Measurements from ENCODE around the gene HPSE2. TPM values are rescaled to one million over a fixed set of nuclear protein-coding genes. Genes with fewer than 3 reads are reported as not detected.

Gene HPSE2
- total RNA-seq, 1 donor from 2014 or later = not detected

DNA sequence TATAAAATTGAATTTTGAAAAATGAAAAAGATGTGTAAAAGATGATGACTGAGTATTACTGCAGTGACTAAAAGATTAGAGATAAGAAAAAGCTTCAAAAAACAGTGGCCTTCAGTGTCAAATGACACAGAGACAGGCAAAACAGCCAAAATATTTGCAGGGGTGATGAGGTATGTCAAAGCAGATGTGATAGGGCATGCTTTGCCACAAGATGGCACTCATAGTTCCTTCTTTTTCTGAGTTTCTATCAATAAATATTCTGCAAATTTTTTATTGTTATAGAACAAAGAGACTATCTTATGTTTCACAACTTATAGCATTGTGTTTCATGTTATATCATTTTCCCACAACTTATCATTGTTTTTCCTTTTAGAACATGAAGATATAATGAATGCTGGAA lies 444.8 kb downstream of the HPSE2 start:
- H3K4me3 ChIP-seq = no peak overlapping the region
- H3K4me1 ChIP-seq = no peaks in the 10 kb centered on the region
- DNase-seq = no peak
- no peaks in the 10 kb centered on the region for H3K9me3 ChIP-seq (replicated peaks)
- TF ChIP-seq, protein P1, sequence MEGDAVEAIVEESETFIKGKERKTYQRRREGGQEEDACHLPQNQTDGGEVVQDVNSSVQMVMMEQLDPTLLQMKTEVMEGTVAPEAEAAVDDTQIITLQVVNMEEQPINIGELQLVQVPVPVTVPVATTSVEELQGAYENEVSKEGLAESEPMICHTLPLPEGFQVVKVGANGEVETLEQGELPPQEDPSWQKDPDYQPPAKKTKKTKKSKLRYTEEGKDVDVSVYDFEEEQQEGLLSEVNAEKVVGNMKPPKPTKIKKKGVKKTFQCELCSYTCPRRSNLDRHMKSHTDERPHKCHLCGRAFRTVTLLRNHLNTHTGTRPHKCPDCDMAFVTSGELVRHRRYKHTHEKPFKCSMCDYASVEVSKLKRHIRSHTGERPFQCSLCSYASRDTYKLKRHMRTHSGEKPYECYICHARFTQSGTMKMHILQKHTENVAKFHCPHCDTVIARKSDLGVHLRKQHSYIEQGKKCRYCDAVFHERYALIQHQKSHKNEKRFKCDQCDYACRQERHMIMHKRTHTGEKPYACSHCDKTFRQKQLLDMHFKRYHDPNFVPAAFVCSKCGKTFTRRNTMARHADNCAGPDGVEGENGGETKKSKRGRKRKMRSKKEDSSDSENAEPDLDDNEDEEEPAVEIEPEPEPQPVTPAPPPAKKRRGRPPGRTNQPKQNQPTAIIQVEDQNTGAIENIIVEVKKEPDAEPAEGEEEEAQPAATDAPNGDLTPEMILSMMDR (IDR thresholded peaks at IDR 0.05; ENCODE audit: borderline replicate concordance) = peak; percentile 32
- no peaks in the 10 kb centered on the region for H3K36me3 ChIP-seq
- intact Hi-C loops (cut with micrococcal nuclease) = no loop called here
- no peaks in the 10 kb centered on the region for H3K27me3 ChIP-seq (ENCODE audit: low read depth)
- no peak overlapping the region for H3K27ac ChIP-seq (replicated peaks)

DNA sequence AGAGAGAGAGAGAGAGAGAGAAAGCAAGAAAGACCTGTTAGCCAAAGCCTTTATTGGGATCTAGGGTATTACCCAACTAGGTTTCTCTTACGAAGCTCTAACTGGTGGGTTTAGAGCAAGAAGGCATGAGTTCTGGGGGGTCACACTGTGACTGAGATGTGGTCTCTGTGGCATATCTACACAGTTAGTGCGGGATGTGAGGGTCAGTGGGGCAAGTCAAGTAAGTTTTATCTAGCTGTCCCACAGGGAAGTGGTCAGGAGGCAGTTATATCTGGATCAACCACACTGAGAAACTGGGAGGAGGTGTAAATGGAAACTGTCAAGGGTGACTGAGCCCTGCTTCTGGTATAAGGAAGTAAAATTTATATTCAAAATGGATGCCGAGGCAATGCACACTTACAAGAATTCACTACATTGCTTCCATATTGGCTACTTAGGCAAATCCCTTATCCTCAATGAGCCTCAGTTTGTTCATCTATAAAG lies 457.3 kb downstream of the HPSE2 start:
- Histone ChIP-seq H3K27me3 (ENCODE audit: low read depth) (peaks cover under 1% of the 10 kb centered on the region), H3K4me3 (no peak overlapping the region), H3K36me3 (no peaks in the 10 kb centered on the region), H3K4me1 (no peaks in the 10 kb centered on the region), H3K27ac (replicated peaks) (no peak overlapping the region), H3K9me3 (replicated peaks) (no peaks in the 10 kb centered on the region)
- intact Hi-C loops (cut with micrococcal nuclease) = no loop called here
- TF ChIP-seq, protein P1 (IDR thresholded peaks at IDR 0.05; ENCODE audit: borderline replicate concordance) = no peak
- no peak for DNase-seq

DNA sequence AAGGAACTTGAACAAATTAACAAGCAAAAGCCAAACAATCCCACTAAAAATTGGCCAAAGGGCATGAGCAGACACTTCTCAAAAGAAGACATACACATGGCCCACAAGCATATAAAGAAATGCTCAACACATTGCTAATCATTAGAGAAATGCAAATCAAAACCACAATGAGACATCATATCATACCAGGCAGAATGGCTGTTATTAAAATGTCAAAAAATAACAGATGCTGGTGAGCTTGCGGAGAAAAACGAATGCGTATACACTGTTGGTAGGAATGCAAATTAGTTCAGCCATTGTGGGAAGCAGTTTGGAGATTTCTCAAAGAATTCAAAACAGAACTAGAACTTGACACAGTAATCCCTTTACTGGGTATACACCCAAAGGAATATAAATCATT lies 477.2 kb downstream of the HPSE2 start:
- H3K4me1 ChIP-seq = no peaks in the 10 kb centered on the region
- H3K9me3 ChIP-seq (replicated peaks) = peaks cover 5% of the 10 kb centered on the region
- no peak for DNase-seq
- no peak overlapping the region for H3K27ac ChIP-seq (replicated peaks)
- H3K4me3 ChIP-seq = no peak overlapping the region
- intact Hi-C loops (cut with micrococcal nuclease) = no loop called here
- TF ChIP-seq, protein P1 (IDR thresholded peaks at IDR 0.05; ENCODE audit: borderline replicate concordance) = no peak
- H3K27me3 ChIP-seq (ENCODE audit: low read depth) = no peaks in the 10 kb centered on the region
- no peaks in the 10 kb centered on the region for H3K36me3 ChIP-seq

DNA sequence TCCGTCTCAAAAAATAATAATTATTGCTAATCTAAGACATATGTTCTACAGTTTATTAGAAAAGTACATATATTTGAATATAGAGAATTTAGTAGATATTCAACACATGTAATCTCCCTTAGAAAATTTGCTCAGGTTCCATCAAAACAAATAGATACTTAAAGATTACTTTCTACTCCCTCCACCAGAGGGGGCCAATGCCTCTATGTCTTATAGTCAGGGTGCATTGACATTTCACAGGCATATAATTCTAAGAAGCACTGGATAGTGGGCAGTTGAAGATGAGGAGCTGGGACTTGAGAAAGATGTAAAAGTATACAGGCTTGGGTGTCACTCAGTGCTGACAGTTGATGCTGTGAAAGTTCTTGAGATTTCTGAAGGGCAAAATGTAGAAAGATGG lies 487.4 kb downstream of the HPSE2 start:
- no peaks in the 10 kb centered on the region for H3K36me3 ChIP-seq
- no peaks in the 10 kb centered on the region for H3K4me1 ChIP-seq
- peaks cover 11% of the 10 kb centered on the region for H3K9me3 ChIP-seq (replicated peaks)
- intact Hi-C loops (cut with micrococcal nuclease) = no loop called here
- no peak overlapping the region for H3K4me3 ChIP-seq
- no peak overlapping the region for H3K27ac ChIP-seq (replicated peaks)
- no peak for DNase-seq
- TF ChIP-seq, protein P1 (IDR thresholded peaks at IDR 0.05; ENCODE audit: borderline replicate concordance) = peak; percentile 39
- no peaks in the 10 kb centered on the region for H3K27me3 ChIP-seq (ENCODE audit: low read depth)

DNA sequence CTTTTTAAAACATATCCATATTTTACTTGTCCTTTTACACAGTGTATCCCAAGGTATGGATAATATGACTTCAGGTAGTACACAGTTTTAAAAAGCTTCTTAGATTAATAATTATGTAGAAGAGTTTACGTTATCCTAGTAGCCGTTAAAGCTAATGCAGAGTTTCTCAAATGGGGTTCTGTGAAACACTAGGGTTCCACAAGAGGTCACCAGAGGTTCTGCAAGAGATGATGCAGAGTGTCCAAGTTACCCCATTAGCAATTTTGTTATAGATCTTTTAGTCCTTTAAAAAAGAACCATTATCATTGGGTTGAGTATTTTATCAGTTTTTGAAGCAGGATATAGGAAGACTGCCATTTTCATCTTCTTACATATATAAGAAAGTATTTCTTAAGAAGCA lies 490.0 kb downstream of the HPSE2 start:
- Histone ChIP-seq H3K27ac (replicated peaks) (no peak overlapping the region), H3K4me3 (no peak overlapping the region), H3K36me3 (no peaks in the 10 kb centered on the region), H3K4me1 (no peaks in the 10 kb centered on the region), H3K27me3 (ENCODE audit: low read depth) (no peaks in the 10 kb centered on the region), H3K9me3 (replicated peaks) (peaks cover 3% of the 10 kb centered on the region)
- no peak for DNase-seq
- intact Hi-C loops (cut with micrococcal nuclease) = no loop called here
- TF ChIP-seq, protein P1 (IDR thresholded peaks at IDR 0.05; ENCODE audit: borderline replicate concordance) = no peak
